8988T (cell line): ENCODE data around the gene HSPA12B.

Experiments used
- DNase-seq: peaks from one replicate; pipeline ENCODE4 v3.0.0; 2011

HSPA12B gene

GRCh38 chr20:3730803-3731672 is 1.4 kb upstream of the HSPA12B start:
- peak; percentile 15 for DNase-seq

- DNase-seq = peak; percentile 14
These were observed 550 bp upstream of the HSPA12B start for GRCh38 chr20:3731944-3732326.

- peak; percentile 18 for DNase-seq
These were observed 872 bp downstream of the HSPA12B start for GRCh38 chr20:3733119-3733995.

GRCh38 chr20:3734111-3734843 is 1.8 kb downstream of the HSPA12B start:
- DNase-seq = peak; percentile 18

GRCh38 chr20:3735768-3736167 is 3.3 kb downstream of the HSPA12B start:
- no peak for DNase-seq

GRCh38 chr20:3738111-3739053 is 5.9 kb downstream of the HSPA12B start:
- peak; percentile 4 for DNase-seq

- peak; percentile 11 for DNase-seq
These were observed 6.8 kb downstream of the HSPA12B start for GRCh38 chr20:3739054-3739925.

- peak; percentile 7 for DNase-seq
These were observed 7.5 kb downstream of the HSPA12B start for GRCh38 chr20:3739926-3740451.

- peak; percentile 7 for DNase-seq
These were observed 8.3 kb downstream of the HSPA12B start for GRCh38 chr20:3740615-3741301.

GRCh38 chr20:3741836-3742458 is 9.5 kb downstream of the HSPA12B start:
- DNase-seq = no peak

- DNase-seq = no peak
These were observed 10.8 kb downstream of the HSPA12B start for GRCh38 chr20:3743251-3743650.

GRCh38 chr20:3744037-3744436 is 11.6 kb downstream of the HSPA12B start:
- DNase-seq = no peak

- DNase-seq = peak; percentile 92
These were observed 12.6 kb downstream of the HSPA12B start for GRCh38 chr20:3744806-3745685.

GRCh38 chr20:3745686-3746173 is 13.2 kb downstream of the HSPA12B start:
- no peak for DNase-seq

- no peak for DNase-seq
These were observed 15.0 kb downstream of the HSPA12B start for GRCh38 chr20:3747471-3747870.

GRCh38 chr20:3748073-3748472 is 15.6 kb downstream of the HSPA12B start:
- DNase-seq = no peak

- DNase-seq = peak; percentile 32
These were observed 16.7 kb downstream of the HSPA12B start for GRCh38 chr20:3749087-3749688.
